Measurements from ENCODE around the gene HEMK1.
A peak's percentile ranks its signal among the peaks of the same experiment; 100 is the strongest.

The HEMK1 gene

GRCh38 chr3:50549226-50549625 lies 20.1 kb upstream of the HEMK1 start:
- no peak for DNase-seq

GRCh38 chr3:50550079-50550736 lies 19.1 kb upstream of the HEMK1 start:
- DNase-seq = peak; percentile 67

GRCh38 chr3:50551054-50551659 lies 18.2 kb upstream of the HEMK1 start:
- no peak for DNase-seq

GRCh38 chr3:50551681-50552435 lies 17.5 kb upstream of the HEMK1 start:
- DNase-seq = peak; percentile 57

- no peak for DNase-seq
Measured at GRCh38 chr3:50552598-50552997, 16.7 kb upstream of the HEMK1 start.

- DNase-seq = no peak
Measured at GRCh38 chr3:50554553-50554952, 14.8 kb upstream of the HEMK1 start.

- no peak for DNase-seq
Measured at GRCh38 chr3:50557106-50557505, 12.2 kb upstream of the HEMK1 start.

GRCh38 chr3:50557915-50558314 lies 11.4 kb upstream of the HEMK1 start:
- DNase-seq = no peak

GRCh38 chr3:50559702-50560101 lies 9.6 kb upstream of the HEMK1 start:
- DNase-seq = no peak

GRCh38 chr3:50562861-50563260 lies 6.5 kb upstream of the HEMK1 start:
- DNase-seq = no peak

- no peak for DNase-seq
Measured at GRCh38 chr3:50563867-50564266, 5.5 kb upstream of the HEMK1 start.

GRCh38 chr3:50564321-50564720 lies 5.0 kb upstream of the HEMK1 start:
- no peak for DNase-seq

- no peak for DNase-seq
Measured at GRCh38 chr3:50567011-50567385, 2.3 kb upstream of the HEMK1 start.

GRCh38 chr3:50567386-50568167 lies 1.7 kb upstream of the HEMK1 start, which contains the start of gene C3orf18:
Gene C3orf18, minus strand, starts transcription at chr3:50567747. Its CDS starts 2,048 bp downstream, at chr3:50565699.
- DNase-seq = peak; percentile 95

GRCh38 chr3:50570508-50571279 lies 1.4 kb downstream of the HEMK1 start:
- DNase-seq = no peak

GRCh38 chr3:50571486-50571885 lies 2.2 kb downstream of the HEMK1 start:
- no peak for DNase-seq

GRCh38 chr3:50572158-50572557 lies 2.8 kb downstream of the HEMK1 start:
- DNase-seq = peak; percentile 73

GRCh38 chr3:50572801-50573371 lies 3.6 kb downstream of the HEMK1 start:
- no peak for DNase-seq

- DNase-seq = no peak
Measured at GRCh38 chr3:50573566-50574443, 4.5 kb downstream of the HEMK1 start.

GRCh38 chr3:50574444-50574831 lies 5.1 kb downstream of the HEMK1 start:
- DNase-seq = no peak

GRCh38 chr3:50575372-50575771 lies 6.0 kb downstream of the HEMK1 start:
- no peak for DNase-seq
